Measurements from ENCODE around the gene DISP3. TPM values are rescaled to one million over a fixed set of nuclear protein-coding genes. Genes with fewer than 3 reads are reported as not detected.
A peak's percentile ranks its signal among the peaks of the same experiment; 100 is the strongest.

The DISP3 gene
- total RNA-seq, 1 donor from 2014 or later = 0.42 TPM

- CTCF ChIA-PET = no interaction called here
- no peak for TF ChIP-seq CTCF (IDR thresholded peaks at IDR 0.05)
Measured at GRCh38 chr1:11559591-11559970, 80.6 kb downstream of the DISP3 start.

GRCh38 chr1:11560061-11560460 lies 81.1 kb downstream of the DISP3 start:
- Mint-ChIP-seq H3K27ac (no peak overlapping the region), H3K4me1 (peaks cover 8% of the 10 kb centered on the region), H3K36me3 (ENCODE audit: low read depth) (no peaks in the 10 kb centered on the region), H3K9me3 (no peaks in the 10 kb centered on the region), H3K27me3 (peaks cover 46% of the 10 kb centered on the region), H3K4me3 (no peak overlapping the region)
- no peak for DNase-seq
- POLR2A ChIA-PET = interaction anchor here (0.6 kb wide), 1 partner anchor 183 kb away, joined by 3 read pairs; no protein-coding TSS in a partner anchor
- no peak for TF ChIP-seq CTCF (IDR thresholded peaks at IDR 0.05)
- no peak for ATAC-seq (ENCODE audit: low read depth)
- CTCF ChIA-PET = no interaction called here
- intact Hi-C loops (cut with micrococcal nuclease) = no loop called here

More at GRCh38 chr1:11559591-11559970, 80.6 kb downstream of the DISP3 start:
- H3K36me3 Mint-ChIP-seq (ENCODE audit: low read depth) = no peaks in the 10 kb centered on the region
- H3K27ac Mint-ChIP-seq = no peak overlapping the region
- no peaks in the 10 kb centered on the region for H3K9me3 Mint-ChIP-seq
- peaks cover 50% of the 10 kb centered on the region for H3K27me3 Mint-ChIP-seq
- H3K4me1 Mint-ChIP-seq = peaks cover 8% of the 10 kb centered on the region
- no peak overlapping the region for H3K4me3 Mint-ChIP-seq
- no peak for ATAC-seq (ENCODE audit: low read depth)
- POLR2A ChIA-PET = interaction anchor here (0.6 kb wide), 1 partner anchor 183 kb away, joined by 3 read pairs; no protein-coding TSS in a partner anchor
- DNase-seq = no peak
- intact Hi-C loops (cut with micrococcal nuclease) = no loop called here

- TF ChIP-seq CTCF (IDR thresholded peaks at IDR 0.05) = no peak
- CTCF ChIA-PET = no interaction called here
- intact Hi-C loops (cut with micrococcal nuclease) = no loop called here
- DNase-seq (no peak), ATAC-seq (ENCODE audit: low read depth) (no peak)
- Mint-ChIP-seq H3K4me3 (no peak overlapping the region), H3K9me3 (no peaks in the 10 kb centered on the region), H3K27ac (no peak overlapping the region), H3K27me3 (peaks cover 30% of the 10 kb centered on the region), H3K4me1 (peaks cover 8% of the 10 kb centered on the region), H3K36me3 (ENCODE audit: low read depth) (no peaks in the 10 kb centered on the region)
- POLR2A ChIA-PET = no interaction called here
Measured at GRCh38 chr1:11561740-11562139, 82.8 kb downstream of the DISP3 start.

- ChIA-PET CTCF (no interaction called here), POLR2A (no interaction called here)
- Mint-ChIP-seq H3K27ac (no peak overlapping the region), H3K4me1 (peaks cover 8% of the 10 kb centered on the region), H3K36me3 (ENCODE audit: low read depth) (no peaks in the 10 kb centered on the region), H3K27me3 (peaks cover 24% of the 10 kb centered on the region), H3K4me3 (no peak overlapping the region), H3K9me3 (no peaks in the 10 kb centered on the region)
- DNase-seq (no peak), ATAC-seq (ENCODE audit: low read depth) (no peak)
- no peak for TF ChIP-seq CTCF (IDR thresholded peaks at IDR 0.05)
- intact Hi-C loops (cut with micrococcal nuclease) = no loop called here
Measured at GRCh38 chr1:11562664-11563063, 83.7 kb downstream of the DISP3 start.

- DNase-seq (no peak), ATAC-seq (ENCODE audit: low read depth) (peak; percentile 61)
- ChIA-PET POLR2A (no interaction called here), CTCF (no interaction called here)
- intact Hi-C loops (cut with micrococcal nuclease) = no loop called here
- no peak overlapping the region for H3K27ac Mint-ChIP-seq
- H3K4me3 Mint-ChIP-seq = no peak overlapping the region
- H3K27me3 Mint-ChIP-seq = peaks cover 17% of the 10 kb centered on the region
- H3K36me3 Mint-ChIP-seq (ENCODE audit: low read depth) = no peaks in the 10 kb centered on the region
- H3K9me3 Mint-ChIP-seq = no peaks in the 10 kb centered on the region
- no peak for TF ChIP-seq CTCF (IDR thresholded peaks at IDR 0.05)
- H3K4me1 Mint-ChIP-seq = peaks cover 8% of the 10 kb centered on the region
Measured at GRCh38 chr1:11563560-11564069, 84.7 kb downstream of the DISP3 start.

Measured in activated B cell treated with CpG ODN at 0.5 μM for 24 hours (primary cell).